ENCODE measurements around the gene TENM4.

TENM4 gene

GRCh38 chr11:79331203-79331901 is 109.5 kb downstream of the TENM4 start:
- H3K4me3 Mint-ChIP-seq: peak overlapping the region; percentile 24
- peak overlapping the region; percentile 92 for H3K27ac Mint-ChIP-seq
- peaks cover 2% of the 10 kb centered on the region for H3K27me3 Mint-ChIP-seq (ENCODE audit: low read depth, poor library complexity)
- no peaks in the 10 kb centered on the region for H3K9me3 Mint-ChIP-seq
- peak; percentile 57 for DNase-seq
- H3K4me1 Mint-ChIP-seq: peaks cover 66% of the 10 kb centered on the region
- H3K36me3 Mint-ChIP-seq (ENCODE audit: low read depth): no peaks in the 10 kb centered on the region
- TF ChIP-seq, protein P1, sequence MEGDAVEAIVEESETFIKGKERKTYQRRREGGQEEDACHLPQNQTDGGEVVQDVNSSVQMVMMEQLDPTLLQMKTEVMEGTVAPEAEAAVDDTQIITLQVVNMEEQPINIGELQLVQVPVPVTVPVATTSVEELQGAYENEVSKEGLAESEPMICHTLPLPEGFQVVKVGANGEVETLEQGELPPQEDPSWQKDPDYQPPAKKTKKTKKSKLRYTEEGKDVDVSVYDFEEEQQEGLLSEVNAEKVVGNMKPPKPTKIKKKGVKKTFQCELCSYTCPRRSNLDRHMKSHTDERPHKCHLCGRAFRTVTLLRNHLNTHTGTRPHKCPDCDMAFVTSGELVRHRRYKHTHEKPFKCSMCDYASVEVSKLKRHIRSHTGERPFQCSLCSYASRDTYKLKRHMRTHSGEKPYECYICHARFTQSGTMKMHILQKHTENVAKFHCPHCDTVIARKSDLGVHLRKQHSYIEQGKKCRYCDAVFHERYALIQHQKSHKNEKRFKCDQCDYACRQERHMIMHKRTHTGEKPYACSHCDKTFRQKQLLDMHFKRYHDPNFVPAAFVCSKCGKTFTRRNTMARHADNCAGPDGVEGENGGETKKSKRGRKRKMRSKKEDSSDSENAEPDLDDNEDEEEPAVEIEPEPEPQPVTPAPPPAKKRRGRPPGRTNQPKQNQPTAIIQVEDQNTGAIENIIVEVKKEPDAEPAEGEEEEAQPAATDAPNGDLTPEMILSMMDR (IDR thresholded peaks at IDR 0.05): no peak

- H3K9me3 Mint-ChIP-seq: no peaks in the 10 kb centered on the region
- H3K4me1 Mint-ChIP-seq: peaks cover 67% of the 10 kb centered on the region
- peak overlapping the region; percentile 92 for H3K27ac Mint-ChIP-seq
- DNase-seq: peak; percentile 29
- no peaks in the 10 kb centered on the region for H3K36me3 Mint-ChIP-seq (ENCODE audit: low read depth)
- H3K4me3 Mint-ChIP-seq: peak overlapping the region; percentile 24
- TF ChIP-seq, protein P1 (IDR thresholded peaks at IDR 0.05): no peak
- H3K27me3 Mint-ChIP-seq (ENCODE audit: low read depth, poor library complexity): peaks cover 2% of the 10 kb centered on the region
Observed at GRCh38 chr11:79330651-79331050, 110.2 kb downstream of the TENM4 start.

- Mint-ChIP-seq H3K4me3 (peak overlapping the region; percentile 28), H3K4me1 (peaks cover 62% of the 10 kb centered on the region), H3K27ac (peak overlapping the region; percentile 88), H3K27me3 (ENCODE audit: low read depth, poor library complexity) (peaks cover 2% of the 10 kb centered on the region), H3K36me3 (ENCODE audit: low read depth) (no peaks in the 10 kb centered on the region), H3K9me3 (no peaks in the 10 kb centered on the region)
- TF ChIP-seq, protein P1 (IDR thresholded peaks at IDR 0.05): no peak
- DNase-seq: no peak
Observed at GRCh38 chr11:79329561-79329960, 111.3 kb downstream of the TENM4 start.

DNA sequence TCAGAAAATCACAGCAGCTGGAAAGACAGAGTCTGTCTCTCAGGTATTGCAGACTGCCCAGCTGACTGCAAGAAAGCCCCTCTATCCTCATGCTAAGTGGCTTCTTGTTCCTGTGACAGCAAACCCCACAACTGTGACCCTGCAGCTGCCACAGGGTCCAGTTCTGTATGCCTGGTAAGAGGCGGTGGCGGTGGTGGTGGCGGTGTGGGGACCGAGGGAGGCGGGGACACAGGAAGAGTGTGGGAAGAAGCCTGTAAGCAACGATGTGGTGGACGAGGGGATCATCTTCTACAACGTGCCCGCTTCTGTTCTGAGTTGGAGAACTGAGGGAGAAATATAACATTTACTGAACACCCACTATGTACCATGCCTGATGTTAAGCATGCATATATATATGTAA is 112.4 kb downstream of the TENM4 start:
- Mint-ChIP-seq H3K36me3 (ENCODE audit: low read depth) (no peaks in the 10 kb centered on the region), H3K27ac (no peak overlapping the region), H3K4me3 (no peak overlapping the region), H3K27me3 (ENCODE audit: low read depth, poor library complexity) (no peaks in the 10 kb centered on the region), H3K4me1 (peaks cover 52% of the 10 kb centered on the region), H3K9me3 (no peaks in the 10 kb centered on the region)
- TF ChIP-seq, protein P1 (IDR thresholded peaks at IDR 0.05): no peak
- DNase-seq: no peak

DNA sequence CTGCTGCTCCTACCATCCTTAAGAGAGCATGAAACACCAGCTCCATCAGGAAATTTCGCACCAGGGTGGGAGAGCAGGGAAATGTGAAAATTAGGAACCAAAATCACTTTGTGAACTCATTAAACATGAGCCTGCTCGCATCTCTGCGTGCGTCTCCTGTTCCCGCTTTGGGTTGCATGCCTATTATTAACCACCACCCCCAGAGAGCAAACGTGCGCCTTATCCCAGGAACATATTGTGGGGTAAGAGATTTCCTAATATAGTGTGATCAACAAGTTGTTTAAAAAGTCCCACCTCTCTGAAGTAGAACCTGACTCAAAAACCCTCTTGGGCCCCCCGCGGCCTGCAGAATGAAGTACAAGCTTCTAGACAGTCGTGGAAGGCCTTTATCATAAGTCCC is 115.0 kb downstream of the TENM4 start:
- Mint-ChIP-seq H3K4me3 (no peak overlapping the region), H3K9me3 (no peaks in the 10 kb centered on the region), H3K27me3 (ENCODE audit: low read depth, poor library complexity) (no peaks in the 10 kb centered on the region), H3K36me3 (ENCODE audit: low read depth) (no peaks in the 10 kb centered on the region), H3K27ac (no peak overlapping the region), H3K4me1 (peaks cover 34% of the 10 kb centered on the region)
- no peak for DNase-seq
- TF ChIP-seq, protein P1 (IDR thresholded peaks at IDR 0.05): no peak

DNA sequence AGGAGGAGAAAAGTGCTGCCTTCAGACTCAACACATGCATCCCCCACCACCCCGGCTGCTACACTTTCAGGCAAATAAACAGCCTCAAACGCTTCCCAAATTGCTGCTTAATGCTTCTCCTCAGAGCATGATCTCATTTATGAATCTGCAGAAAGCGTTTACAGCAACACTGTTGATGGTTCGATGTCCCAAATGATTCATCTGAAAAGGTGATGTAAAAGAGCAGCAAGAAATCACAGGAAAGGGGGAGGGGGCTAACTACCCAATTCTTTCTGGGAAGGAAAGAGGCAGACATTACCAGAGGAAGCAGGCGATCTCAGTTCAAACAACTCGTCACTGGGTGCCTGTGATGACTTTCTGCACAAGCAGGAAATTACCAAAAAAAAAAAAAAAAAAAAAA is 119.6 kb downstream of the TENM4 start:
- no peak for DNase-seq
- no peaks in the 10 kb centered on the region for H3K27me3 Mint-ChIP-seq (ENCODE audit: low read depth, poor library complexity)
- H3K9me3 Mint-ChIP-seq: no peaks in the 10 kb centered on the region
- no peak overlapping the region for H3K4me3 Mint-ChIP-seq
- H3K36me3 Mint-ChIP-seq (ENCODE audit: low read depth): no peaks in the 10 kb centered on the region
- H3K27ac Mint-ChIP-seq: no peak overlapping the region
- TF ChIP-seq, protein P1 (IDR thresholded peaks at IDR 0.05): no peak
- peaks cover 10% of the 10 kb centered on the region for H3K4me1 Mint-ChIP-seq

Data from nephron progenitor cell (in vitro differentiated cells).